OCI-LY3 (cell line): ENCODE data around the gene NTRK2.

Experiments used
- EZH2phosphoT487 ChIP-seq: fragments of 200-600 bp; shearing (Covaris generic); IDR thresholded peaks from 2 replicates; pipeline ENCODE4 v1.6.1; 2018; ENCODE audit warnings: antibody characterized with exemption, mixed run types, low read depth
- TF ChIP-seq, protein P1 (sequence below): fragments of 200-600, 300-600 bp; sonication (generic); IDR thresholded peaks from 2 replicates; pipeline ENCODE4 v1.5.1; 2014; ENCODE audit warnings: antibody characterized with exemption, low read length, low read depth

DNA sequence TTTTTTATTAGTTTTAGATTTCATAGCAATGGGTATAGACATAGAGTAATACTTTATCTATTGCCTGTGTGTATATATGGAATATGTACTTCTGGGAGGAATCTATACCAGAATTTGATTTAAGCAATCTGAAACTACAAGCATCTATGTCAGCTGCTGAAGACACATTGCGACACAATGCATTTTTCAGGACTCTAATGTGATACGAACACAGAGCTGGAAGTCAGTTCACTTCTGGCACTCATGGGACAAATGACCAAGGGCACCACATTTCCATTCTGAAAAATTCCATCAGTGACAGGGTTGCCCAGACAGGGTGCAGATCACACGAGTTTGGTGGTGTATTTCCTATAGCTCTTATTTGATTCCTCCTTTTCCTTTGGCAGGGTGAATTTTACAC is 259.5 kb downstream of the NTRK2 start:
- TF ChIP-seq, protein P1, sequence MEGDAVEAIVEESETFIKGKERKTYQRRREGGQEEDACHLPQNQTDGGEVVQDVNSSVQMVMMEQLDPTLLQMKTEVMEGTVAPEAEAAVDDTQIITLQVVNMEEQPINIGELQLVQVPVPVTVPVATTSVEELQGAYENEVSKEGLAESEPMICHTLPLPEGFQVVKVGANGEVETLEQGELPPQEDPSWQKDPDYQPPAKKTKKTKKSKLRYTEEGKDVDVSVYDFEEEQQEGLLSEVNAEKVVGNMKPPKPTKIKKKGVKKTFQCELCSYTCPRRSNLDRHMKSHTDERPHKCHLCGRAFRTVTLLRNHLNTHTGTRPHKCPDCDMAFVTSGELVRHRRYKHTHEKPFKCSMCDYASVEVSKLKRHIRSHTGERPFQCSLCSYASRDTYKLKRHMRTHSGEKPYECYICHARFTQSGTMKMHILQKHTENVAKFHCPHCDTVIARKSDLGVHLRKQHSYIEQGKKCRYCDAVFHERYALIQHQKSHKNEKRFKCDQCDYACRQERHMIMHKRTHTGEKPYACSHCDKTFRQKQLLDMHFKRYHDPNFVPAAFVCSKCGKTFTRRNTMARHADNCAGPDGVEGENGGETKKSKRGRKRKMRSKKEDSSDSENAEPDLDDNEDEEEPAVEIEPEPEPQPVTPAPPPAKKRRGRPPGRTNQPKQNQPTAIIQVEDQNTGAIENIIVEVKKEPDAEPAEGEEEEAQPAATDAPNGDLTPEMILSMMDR = no peak
- no peak for TF ChIP-seq EZH2phosphoT487
